CD14-positive monocyte (primary cell): ENCODE results near the gene SMARCA2. TPM values are rescaled to one million over a fixed set of nuclear protein-coding genes. Genes with fewer than 3 reads are reported as not detected.

ENCODE experiments used
- DNase-seq, 3 donors: peaks; one replicate each; pipeline ENCODE4 v3.0.0-alpha.2; 2011 to 2022
- H2AFZ ChIP-seq: 2 replicates; pipeline ENCODE4 v1.6.0; 2012; ENCODE audit warnings: mild to moderate bottlenecking, low read depth, low read length, inconsistent platforms; ENCODE audit not compliant: insufficient read depth, poor library complexity, severe bottlenecking
- H3K27ac ChIP-seq, 2 donors: 1 replicate in 1 of 2; 2 replicates in 1 of 2; pipeline ENCODE4 v1.5.1; 2012 to 2013; ENCODE audit warnings: low read length in 2 of 2, control low read depth in 1 of 2, inconsistent platforms in 1 of 2, low read depth in 1 of 2, mild to moderate bottlenecking in 1 of 2
- H3K27me3 ChIP-seq, 2 donors: one replicate each; pipeline versions ENCODE4 v1.6.0 to v1.6.1; 2011 to 2013; ENCODE audit warnings: low read length in 2 of 2; ENCODE audit not compliant: control insufficient read depth in 2 of 2, insufficient read depth in 2 of 2
- H3K36me3 ChIP-seq, 2 donors: replicated peaks in 1 of 2; 1 replicate in 1 of 2; 2 replicates in 1 of 2; pipeline versions ENCODE4 v1.5.1 to v1.6.1; 2012 to 2013; ENCODE audit warnings: low read length in 2 of 2, control low read depth in 1 of 2, inconsistent platforms in 1 of 2, mild to moderate bottlenecking in 1 of 2; ENCODE audit not compliant: insufficient read depth in 2 of 2, control insufficient read depth in 1 of 2
- H3K4me1 ChIP-seq, 2 donors: 1 replicate in 1 of 2; 2 replicates in 1 of 2; pipeline versions ENCODE4 v1.5.1 to v1.6.1; 2012 to 2013; ENCODE audit warnings: low read length in 2 of 2, control low read depth in 1 of 2, inconsistent platforms in 1 of 2, mild to moderate bottlenecking in 1 of 2, moderate library complexity in 1 of 2; ENCODE audit not compliant: insufficient read depth in 2 of 2, control insufficient read depth in 1 of 2
- H3K4me2 ChIP-seq: replicated peaks from 2 replicates; pipeline ENCODE3; 2012; ENCODE audit warnings: low read length, moderate library complexity, mild to moderate bottlenecking; ENCODE audit not compliant: poor library complexity, severe bottlenecking; ENCODE audit errors: extremely low read depth
- H3K4me3 ChIP-seq, 3 experiments: fragments of 200-600 bp in 1 of 3; sonication (generic) in 1 of 3; replicated peaks in 1 of 3; 1 replicate in 2 of 3; 2 replicates in 1 of 3; pipeline ENCODE4 v1.5.1; 2011 to 2013; ENCODE audit warnings: low read length in 3 of 3, mild to moderate bottlenecking in 3 of 3, control low read depth in 2 of 3, low read depth in 2 of 3, inconsistent platforms in 1 of 3, moderate library complexity in 1 of 3
- H3K79me2 ChIP-seq: 2 replicates; pipeline ENCODE4 v1.6.0; 2012; ENCODE audit warnings: mild to moderate bottlenecking, control low read depth, inconsistent platforms, low read length, moderate library complexity; ENCODE audit not compliant: insufficient read depth
- H3K9ac ChIP-seq: 2 replicates; pipeline ENCODE4 v1.6.0; 2017; ENCODE audit warnings: low read length, mild to moderate bottlenecking; ENCODE audit not compliant: insufficient read depth, poor library complexity, severe bottlenecking
- H3K9me3 ChIP-seq, 2 donors: replicated peaks in 1 of 2; 1 replicate in 1 of 2; 2 replicates in 1 of 2; pipeline versions ENCODE4 v1.5.1 to v1.6.1; 2012 to 2013; ENCODE audit warnings: low read length in 2 of 2, control low read depth in 1 of 2; ENCODE audit not compliant: control insufficient read depth in 1 of 2, insufficient read depth in 1 of 2
- H4K20me1 ChIP-seq: 2 replicates; pipeline ENCODE4 v1.6.0; 2012; ENCODE audit warnings: mild to moderate bottlenecking, low read length, control low read depth, moderate library complexity; ENCODE audit not compliant: insufficient read depth
- H3K27ac Mint-ChIP-seq, 7 donors: one replicate each; pipeline ENCODE4 v1.8.0; 2020; ENCODE audit warnings: mild to moderate bottlenecking in 7 of 7, mixed read lengths in 7 of 7, moderate library complexity in 6 of 7, inconsistent platforms in 2 of 7
- H3K27me3 Mint-ChIP-seq, 3 donors: one replicate each; pipeline ENCODE4 v1.8.0; 2021 to 2022; ENCODE audit warnings: low read depth in 3 of 3, mild to moderate bottlenecking in 3 of 3, mixed read lengths in 3 of 3, moderate library complexity in 3 of 3, inconsistent platforms in 1 of 3
- H3K36me3 Mint-ChIP-seq, 2 donors: one replicate each; pipeline ENCODE4 v1.8.0; 2020; ENCODE audit warnings: mixed read lengths in 2 of 2, inconsistent platforms in 1 of 2, mild to moderate bottlenecking in 1 of 2
- H3K4me1 Mint-ChIP-seq: one replicate; pipeline ENCODE4 v1.8.0; 2020; ENCODE audit warnings: mild to moderate bottlenecking, mixed read lengths
- H3K4me3 Mint-ChIP-seq, 2 donors: one replicate each; pipeline ENCODE4 v1.8.0; 2020; ENCODE audit warnings: mild to moderate bottlenecking in 2 of 2, mixed read lengths in 2 of 2, moderate library complexity in 1 of 2
- H3K9me3 Mint-ChIP-seq, 7 donors: one replicate each; pipeline ENCODE4 v1.8.0; 2020 to 2022; ENCODE audit warnings: mixed read lengths in 7 of 7, mild to moderate bottlenecking in 6 of 7, moderate library complexity in 6 of 7, inconsistent platforms in 2 of 7
- WGBS: methylation state at CpG from one replicate; pipeline ENCODE4 v1.1.5; 2013; ENCODE audit warnings: missing lambda C conversion rate; ENCODE audit not compliant: insufficient coverage; 5-methylcytosine and 5-hydroxymethylcytosine counted together
- intact Hi-C, 2 donors: fragments of 100-400 bp; cut with micrococcal nuclease; formaldehyde crosslinking; loops; one replicate each; pipeline versions ENCODE4 v1.15.0 to v1.15.1; 2023
- polyA plus RNA-seq, 3 donors: library from polyadenylated mRNA; depleted of rRNA in 1 of 3; unstranded in 2 of 3; stranded (reverse) in 1 of 3; fragments of 300-500 nt in 2 of 3; fragments of >200 nt in 1 of 3; fragmentation: Illumina TruSeq in 2 of 3; gene quantifications; 1 replicate in 2 of 3; 2 replicates in 1 of 3; pipeline ENCODE4 v1.2.3, GENCODE V29; 2012 to 2021
- TF ChIP-seq, protein P1 (sequence below): fragments of 200-600 bp; IDR thresholded peaks from one replicate; pipeline ENCODE4 v1.8.0; 2022; ENCODE audit warnings: antibody characterized with exemption, mild to moderate bottlenecking

Gene SMARCA2
- polyA plus RNA-seq, 3 donors: 11.0 to 54.7 (median 11.8) TPM

DNA sequence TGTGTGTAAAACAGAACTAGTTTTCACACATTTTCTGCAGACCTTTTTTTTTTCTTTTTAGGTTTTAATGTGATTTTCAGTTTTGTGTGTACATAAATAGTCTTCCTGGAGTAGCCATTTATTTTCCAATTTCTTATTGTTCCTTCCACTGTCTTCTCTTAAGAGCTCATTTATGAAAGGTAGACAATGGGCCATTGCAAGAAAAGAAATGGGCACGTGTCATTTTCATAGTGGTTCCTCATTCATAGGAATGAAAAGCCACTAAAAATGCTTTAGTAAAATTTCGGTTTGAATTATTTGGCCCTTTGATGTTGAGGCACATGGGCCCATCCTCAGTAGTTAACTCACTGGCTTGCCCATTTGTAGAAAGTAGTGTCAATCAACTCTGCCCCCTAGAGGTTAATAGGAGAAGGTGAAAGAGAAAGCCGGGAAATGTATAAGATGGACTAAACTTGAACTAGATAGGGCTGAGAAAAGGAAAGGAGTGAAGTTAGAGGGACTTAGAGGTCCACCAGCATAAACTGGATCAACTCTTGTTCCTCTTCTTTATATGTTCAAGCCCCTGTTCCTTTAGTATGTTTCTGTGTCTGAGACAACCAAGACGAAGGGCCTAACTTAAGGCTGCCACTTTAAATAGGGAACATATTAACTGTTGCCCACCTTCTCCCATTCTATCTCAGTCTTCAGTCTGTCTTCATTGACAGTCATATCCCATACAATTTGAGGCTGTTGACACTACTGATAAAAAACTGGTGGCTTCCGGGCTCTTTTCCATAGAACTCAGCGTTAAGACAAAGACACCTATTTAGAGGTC, 72.6 kb downstream of the SMARCA2 start:
- peak; percentile 4 to 35 (median 25) for DNase-seq
- Histone ChIP-seq H3K9ac (no peak overlapping the region), H3K4me1 (no peaks in the 10 kb centered on the region), H3K79me2 (no peaks in the 10 kb centered on the region), H3K27ac (no peak overlapping the region), H3K27me3 (no peaks in the 10 kb centered on the region), H3K36me3 (peaks cover 88 to 100% of the 10 kb centered on the region in 2 donors), H4K20me1 (no peaks in the 10 kb centered on the region), H3K4me2 (no peak overlapping the region), H3K4me3 (no peak overlapping the region), H2AFZ (no peak overlapping the region), H3K9me3 (no peaks in the 10 kb centered on the region)
- TF ChIP-seq, protein P1, sequence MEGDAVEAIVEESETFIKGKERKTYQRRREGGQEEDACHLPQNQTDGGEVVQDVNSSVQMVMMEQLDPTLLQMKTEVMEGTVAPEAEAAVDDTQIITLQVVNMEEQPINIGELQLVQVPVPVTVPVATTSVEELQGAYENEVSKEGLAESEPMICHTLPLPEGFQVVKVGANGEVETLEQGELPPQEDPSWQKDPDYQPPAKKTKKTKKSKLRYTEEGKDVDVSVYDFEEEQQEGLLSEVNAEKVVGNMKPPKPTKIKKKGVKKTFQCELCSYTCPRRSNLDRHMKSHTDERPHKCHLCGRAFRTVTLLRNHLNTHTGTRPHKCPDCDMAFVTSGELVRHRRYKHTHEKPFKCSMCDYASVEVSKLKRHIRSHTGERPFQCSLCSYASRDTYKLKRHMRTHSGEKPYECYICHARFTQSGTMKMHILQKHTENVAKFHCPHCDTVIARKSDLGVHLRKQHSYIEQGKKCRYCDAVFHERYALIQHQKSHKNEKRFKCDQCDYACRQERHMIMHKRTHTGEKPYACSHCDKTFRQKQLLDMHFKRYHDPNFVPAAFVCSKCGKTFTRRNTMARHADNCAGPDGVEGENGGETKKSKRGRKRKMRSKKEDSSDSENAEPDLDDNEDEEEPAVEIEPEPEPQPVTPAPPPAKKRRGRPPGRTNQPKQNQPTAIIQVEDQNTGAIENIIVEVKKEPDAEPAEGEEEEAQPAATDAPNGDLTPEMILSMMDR: peak; percentile 80
- Mint-ChIP-seq H3K27me3 (no peaks in the 10 kb centered on the region), H3K27ac (no peak overlapping the region), H3K36me3 (peaks cover 82 to 89% of the 10 kb centered on the region in 2 donors), H3K4me3 (no peak overlapping the region), H3K4me1 (peaks cover 5% of the 10 kb centered on the region), H3K9me3 (no peaks in the 10 kb centered on the region)
- intact Hi-C loops: loop anchor here in 1 of 2 donors (10.0 kb wide), 1 partner anchor 143 kb away; no protein-coding TSS in a partner anchor
- 100% methylated on average over 1 of the region's 6 CpGs for WGBS

DNA sequence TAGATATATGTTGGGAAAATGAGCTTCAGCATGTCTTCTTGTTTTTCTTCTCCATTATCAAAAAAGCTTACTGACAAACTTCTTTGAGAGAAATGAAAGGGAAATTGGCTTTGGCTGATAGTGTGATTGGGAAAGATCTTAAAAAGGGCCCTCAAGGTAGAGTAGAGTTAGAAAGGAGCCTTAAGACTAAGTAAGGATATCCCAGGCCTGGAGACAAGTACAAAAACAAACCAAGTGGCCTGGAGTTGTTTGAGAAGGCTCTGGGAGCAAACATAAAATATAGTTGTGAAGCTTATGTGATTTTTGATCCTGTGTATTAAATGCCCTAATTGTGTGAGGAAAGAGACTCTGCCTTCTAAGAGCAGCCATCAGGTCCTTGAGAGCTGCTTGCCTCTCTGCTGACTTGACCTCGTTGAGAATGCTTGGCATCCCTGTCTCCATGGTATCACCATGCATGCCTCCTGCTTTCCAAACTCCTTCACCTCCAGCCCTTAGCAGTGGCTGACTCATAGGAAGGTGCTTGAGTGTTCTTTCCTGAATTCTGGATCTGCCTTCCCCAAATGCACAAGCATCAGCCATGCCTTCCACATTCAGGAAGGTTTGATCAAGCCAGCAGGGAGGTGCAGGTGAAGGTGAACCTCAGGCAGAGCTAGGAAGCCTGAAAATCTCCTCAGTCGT, 78.9 kb downstream of the SMARCA2 start:
- no peaks in the 10 kb centered on the region for H3K27me3 ChIP-seq
- H3K4me1 ChIP-seq: no peaks in the 10 kb centered on the region
- TF ChIP-seq, protein P1: no peak
- no peak overlapping the region for H3K4me2 ChIP-seq
- no peaks in the 10 kb centered on the region for H3K79me2 ChIP-seq
- no peak overlapping the region for H3K4me3 Mint-ChIP-seq
- H3K9me3 ChIP-seq: no peaks in the 10 kb centered on the region
- no peak for DNase-seq
- H4K20me1 ChIP-seq: peaks cover 8% of the 10 kb centered on the region
- H3K27me3 Mint-ChIP-seq: no peaks in the 10 kb centered on the region
- no peak overlapping the region for H2AFZ ChIP-seq
- no peaks in the 10 kb centered on the region for H3K9me3 Mint-ChIP-seq
- H3K9ac ChIP-seq: no peak overlapping the region
- peak overlapping the region in 1 of 2 donors; percentile 21 for H3K27ac ChIP-seq
- intact Hi-C loops: no loop called here
- H3K36me3 ChIP-seq: peaks cover 88 to 99% of the 10 kb centered on the region in 2 donors
- H3K36me3 Mint-ChIP-seq: peaks cover 83% of the 10 kb centered on the region in 2 donors
- H3K4me3 ChIP-seq: no peak overlapping the region
- WGBS: 20% methylated on average over 1 of the region's 2 CpGs
- H3K4me1 Mint-ChIP-seq: no peaks in the 10 kb centered on the region
- peak overlapping the region in 1 of 7 donors; percentile 42 for H3K27ac Mint-ChIP-seq
